Mesendoderm (in vitro differentiated cells): ENCODE measurements around the gene SELENOO.

Experiments
- DNase-seq: peaks from one replicate; pipeline ENCODE4 v3.0.0; 2013
- H2AK5ac ChIP-seq: 2 replicates; pipeline ENCODE4 v1.6.1; 2013; ENCODE audit warnings: low read length, inconsistent platforms
- H2BK120ac ChIP-seq: 2 replicates; pipeline ENCODE4 v1.6.1; 2013; ENCODE audit warnings: low read depth, mild to moderate bottlenecking, low read length, moderate library complexity, mixed read lengths
- H2BK15ac ChIP-seq: replicated peaks from 2 replicates; pipeline ENCODE4 v1.6.1; 2013; ENCODE audit warnings: low read depth, mild to moderate bottlenecking, moderate library complexity
- H2BK5ac ChIP-seq: 2 replicates; pipeline ENCODE4 v1.6.1; 2013; ENCODE audit warnings: low read length, inconsistent platforms
- H3K18ac ChIP-seq: 2 replicates; pipeline ENCODE4 v1.6.1; 2013; ENCODE audit warnings: mild to moderate bottlenecking, low read length, mixed read lengths
- H3K23ac ChIP-seq: one replicate; pipeline ENCODE4 v1.6.1; 2013; ENCODE audit warnings: low read length
- H3K27ac ChIP-seq: 2 replicates; pipeline ENCODE4 v1.5.1; 2013; ENCODE audit warnings: low read depth, mild to moderate bottlenecking, inconsistent platforms, low read length, moderate library complexity
- H3K27me3 ChIP-seq: 2 replicates; pipeline ENCODE4 v1.6.1; 2013; ENCODE audit warnings: low read length, control low read depth, mild to moderate bottlenecking, inconsistent platforms; ENCODE audit not compliant: insufficient read depth, poor library complexity
- H3K36me3 ChIP-seq: 2 replicates; pipeline ENCODE4 v1.6.1; 2013; ENCODE audit warnings: low read length, inconsistent platforms; ENCODE audit not compliant: control insufficient read depth, insufficient read depth
- H3K4ac ChIP-seq: one replicate; pipeline ENCODE4 v1.6.1; 2013; ENCODE audit warnings: low read depth, mild to moderate bottlenecking, low read length, moderate library complexity
- H3K4me1 ChIP-seq: 2 replicates; pipeline ENCODE4 v1.6.1; 2013; ENCODE audit warnings: low read depth, low read length, inconsistent platforms; ENCODE audit not compliant: control insufficient read depth
- H3K4me2 ChIP-seq: 2 replicates; pipeline ENCODE4 v1.6.1; 2013; ENCODE audit warnings: low read length
- H3K4me3 ChIP-seq: 2 replicates; pipeline ENCODE4 v1.5.1; 2013; ENCODE audit warnings: mild to moderate bottlenecking, low read length
- H3K56ac ChIP-seq: one replicate; pipeline ENCODE4 v1.6.1; 2013; ENCODE audit warnings: low read length
- H3K79me1 ChIP-seq: 2 replicates; pipeline ENCODE4 v1.6.1; 2013; ENCODE audit warnings: low read length, inconsistent platforms
- H3K79me2 ChIP-seq: 2 replicates; pipeline ENCODE4 v1.6.1; 2013; ENCODE audit warnings: mild to moderate bottlenecking, low read length; ENCODE audit not compliant: control insufficient read depth, insufficient read depth
- H3K9ac ChIP-seq: 2 replicates; pipeline ENCODE4 v1.6.1; 2013; ENCODE audit warnings: low read length, inconsistent platforms
- H4K5ac ChIP-seq: one replicate; pipeline ENCODE4 v1.6.1; 2013; ENCODE audit warnings: low read length
- H4K8ac ChIP-seq: one replicate; pipeline ENCODE4 v1.6.1; 2013; ENCODE audit warnings: low read depth, mild to moderate bottlenecking, control low read depth, low read length, moderate library complexity
- WGBS: extraction: QIAGEN DNeasy Blood & Tissue Kit; methylation state at CpG from one replicate; pipeline ENCODE4 v1.1.7; 2013; ENCODE audit warnings: low lambda C conversion rate, missing lambda C conversion rate; ENCODE audit not compliant: insufficient coverage; ENCODE audit errors: extremely low coverage; 5-methylcytosine and 5-hydroxymethylcytosine counted together

Gene SELENOO

GRCh38 chr22:50246242-50247175 is 45.7 kb downstream of the SELENOO start:
- peak; percentile 49 for DNase-seq
- Histone ChIP-seq H4K8ac (no peak overlapping the region), H3K4me1 (peaks cover 2% of the 10 kb centered on the region), H3K36me3 (peaks cover 3% of the 10 kb centered on the region), H4K5ac (no peak overlapping the region), H2BK120ac (no peak overlapping the region), H2AK5ac (no peak overlapping the region), H3K4me3 (no peak overlapping the region), H3K27ac (no peak overlapping the region), H3K56ac (no peak overlapping the region), H3K4ac (no peak overlapping the region), H3K9ac (no peak overlapping the region), H3K18ac (no peak overlapping the region), H3K79me1 (peaks cover 18% of the 10 kb centered on the region), H2BK15ac (no peak overlapping the region), H3K4me2 (no peak overlapping the region), H3K27me3 (no peaks in the 10 kb centered on the region), H3K79me2 (peaks cover 12% of the 10 kb centered on the region), H3K23ac (no peak overlapping the region), H2BK5ac (no peak overlapping the region)
- no CpG with 5 or more reads among the region's 20 CpGs for WGBS

- H3K79me1 ChIP-seq, result peaks cover 14% of the 10 kb centered on the region
- H3K36me3 ChIP-seq, result peaks cover 3% of the 10 kb centered on the region
- no peak overlapping the region for H2AK5ac ChIP-seq
- no peak overlapping the region for H4K5ac ChIP-seq
- H4K8ac ChIP-seq, result no peak overlapping the region
- no peak overlapping the region for H3K56ac ChIP-seq
- H3K27ac ChIP-seq, result no peak overlapping the region
- no peak overlapping the region for H3K4me2 ChIP-seq
- DNase-seq, result peak; percentile 96
- WGBS, result no CpG with 5 or more reads among the region's 16 CpGs
- H3K79me2 ChIP-seq, result peaks cover 9% of the 10 kb centered on the region
- no peak overlapping the region for H3K23ac ChIP-seq
- H3K18ac ChIP-seq, result no peak overlapping the region
- H2BK5ac ChIP-seq, result no peak overlapping the region
- H3K4me3 ChIP-seq, result no peak overlapping the region
- no peak overlapping the region for H3K4ac ChIP-seq
- H2BK15ac ChIP-seq, result no peak overlapping the region
- H3K9ac ChIP-seq, result no peak overlapping the region
- H3K27me3 ChIP-seq, result no peaks in the 10 kb centered on the region
- H2BK120ac ChIP-seq, result no peak overlapping the region
- no peaks in the 10 kb centered on the region for H3K4me1 ChIP-seq
These were observed 46.9 kb downstream of the SELENOO start for GRCh38 chr22:50247748-50248147.

GRCh38 chr22:50248196-50249081 is 47.6 kb downstream of the SELENOO start:
- H2BK5ac ChIP-seq, result no peak overlapping the region
- peaks cover 8% of the 10 kb centered on the region for H3K79me2 ChIP-seq
- H3K9ac ChIP-seq, result no peak overlapping the region
- no peak overlapping the region for H3K27ac ChIP-seq
- H3K4ac ChIP-seq, result no peak overlapping the region
- no peak overlapping the region for H3K4me2 ChIP-seq
- peaks cover 14% of the 10 kb centered on the region for H3K79me1 ChIP-seq
- DNase-seq, result no peak
- no peak overlapping the region for H2BK120ac ChIP-seq
- no peak overlapping the region for H3K56ac ChIP-seq
- H3K23ac ChIP-seq, result no peak overlapping the region
- H2AK5ac ChIP-seq, result no peak overlapping the region
- H3K27me3 ChIP-seq, result no peaks in the 10 kb centered on the region
- no CpG with 5 or more reads among the region's 29 CpGs for WGBS
- H3K4me1 ChIP-seq, result no peaks in the 10 kb centered on the region
- no peak overlapping the region for H2BK15ac ChIP-seq
- no peak overlapping the region for H4K8ac ChIP-seq
- no peak overlapping the region for H3K18ac ChIP-seq
- no peak overlapping the region for H4K5ac ChIP-seq
- no peak overlapping the region for H3K4me3 ChIP-seq
- H3K36me3 ChIP-seq, result peaks cover 3% of the 10 kb centered on the region

GRCh38 chr22:50249341-50250248 is 48.8 kb downstream of the SELENOO start:
- Histone ChIP-seq H4K5ac (no peak overlapping the region), H4K8ac (no peak overlapping the region), H3K4ac (no peak overlapping the region), H2AK5ac (no peak overlapping the region), H3K4me2 (no peak overlapping the region), H2BK15ac (no peak overlapping the region), H3K79me2 (no peaks in the 10 kb centered on the region), H3K36me3 (peaks cover 3% of the 10 kb centered on the region), H3K27me3 (no peaks in the 10 kb centered on the region), H3K18ac (no peak overlapping the region), H3K79me1 (peaks cover 9% of the 10 kb centered on the region), H3K4me3 (no peak overlapping the region), H3K27ac (no peak overlapping the region), H2BK5ac (no peak overlapping the region), H3K4me1 (no peaks in the 10 kb centered on the region), H3K56ac (no peak overlapping the region), H2BK120ac (no peak overlapping the region), H3K9ac (no peak overlapping the region), H3K23ac (no peak overlapping the region)
- no peak for DNase-seq
- no CpG with 5 or more reads among the region's 32 CpGs for WGBS

- no peak overlapping the region for H3K4ac ChIP-seq
- no peaks in the 10 kb centered on the region for H3K4me1 ChIP-seq
- H3K79me1 ChIP-seq, result peaks cover 9% of the 10 kb centered on the region
- no peak overlapping the region for H2AK5ac ChIP-seq
- H4K8ac ChIP-seq, result no peak overlapping the region
- no peak overlapping the region for H3K18ac ChIP-seq
- peaks cover 3% of the 10 kb centered on the region for H3K36me3 ChIP-seq
- H2BK120ac ChIP-seq, result no peak overlapping the region
- H3K27me3 ChIP-seq, result no peaks in the 10 kb centered on the region
- no peak overlapping the region for H2BK5ac ChIP-seq
- H3K56ac ChIP-seq, result peak overlapping the region; percentile 39
- DNase-seq, result no peak
- H3K23ac ChIP-seq, result no peak overlapping the region
- H3K27ac ChIP-seq, result no peak overlapping the region
- no peaks in the 10 kb centered on the region for H3K79me2 ChIP-seq
- no peak overlapping the region for H4K5ac ChIP-seq
- no peak overlapping the region for H2BK15ac ChIP-seq
- no CpG with 5 or more reads among the region's 11 CpGs for WGBS
- H3K4me3 ChIP-seq, result no peak overlapping the region
- no peak overlapping the region for H3K4me2 ChIP-seq
- H3K9ac ChIP-seq, result peak overlapping the region; percentile 29
These were observed 49.4 kb downstream of the SELENOO start for GRCh38 chr22:50250249-50250554.
